GM10266 (cell line): Measurements from ENCODE around the gene TRABD2B.

Experiments
- DNase-seq: peaks from one replicate; pipeline ENCODE4 v3.0.0; 2012; ENCODE audit errors: extremely low spot score
- TF ChIP-seq, protein P1 (sequence below): IDR thresholded peaks from 2 replicates; pipeline ENCODE4 v1.5.1; 2012; ENCODE audit warnings: mild to moderate bottlenecking, low read depth; ENCODE audit not compliant: control insufficient read depth, insufficient read depth; ENCODE audit errors: missing control alignments

The TRABD2B gene

DNA sequence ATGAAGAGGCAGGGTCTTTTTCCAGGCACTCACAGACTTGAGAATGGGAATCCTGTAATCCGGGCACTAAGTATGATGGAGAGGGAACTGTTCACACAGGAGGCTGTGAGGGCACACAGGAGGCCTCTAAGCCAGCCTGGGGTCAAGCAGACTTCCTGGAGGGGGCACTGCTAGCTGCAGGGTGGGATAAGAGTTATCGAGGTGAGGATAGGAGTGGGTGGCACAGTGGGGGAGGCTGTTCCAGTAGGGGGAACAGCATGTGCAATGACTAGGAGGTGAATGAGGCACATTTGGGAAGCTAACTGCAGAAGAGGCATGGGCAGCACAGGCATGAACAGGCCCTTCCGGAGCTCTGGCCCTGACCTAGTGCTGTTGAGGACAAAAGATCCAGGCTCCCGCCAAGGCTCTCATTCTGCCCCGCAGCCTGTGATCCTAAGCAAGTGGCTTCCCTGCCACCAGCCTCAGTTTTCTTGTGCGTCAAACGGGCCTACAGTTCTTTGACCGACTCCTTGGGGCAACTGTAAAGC, 216.7 kb downstream of the TRABD2B start:
- no peak for DNase-seq
- TF ChIP-seq, protein P1, sequence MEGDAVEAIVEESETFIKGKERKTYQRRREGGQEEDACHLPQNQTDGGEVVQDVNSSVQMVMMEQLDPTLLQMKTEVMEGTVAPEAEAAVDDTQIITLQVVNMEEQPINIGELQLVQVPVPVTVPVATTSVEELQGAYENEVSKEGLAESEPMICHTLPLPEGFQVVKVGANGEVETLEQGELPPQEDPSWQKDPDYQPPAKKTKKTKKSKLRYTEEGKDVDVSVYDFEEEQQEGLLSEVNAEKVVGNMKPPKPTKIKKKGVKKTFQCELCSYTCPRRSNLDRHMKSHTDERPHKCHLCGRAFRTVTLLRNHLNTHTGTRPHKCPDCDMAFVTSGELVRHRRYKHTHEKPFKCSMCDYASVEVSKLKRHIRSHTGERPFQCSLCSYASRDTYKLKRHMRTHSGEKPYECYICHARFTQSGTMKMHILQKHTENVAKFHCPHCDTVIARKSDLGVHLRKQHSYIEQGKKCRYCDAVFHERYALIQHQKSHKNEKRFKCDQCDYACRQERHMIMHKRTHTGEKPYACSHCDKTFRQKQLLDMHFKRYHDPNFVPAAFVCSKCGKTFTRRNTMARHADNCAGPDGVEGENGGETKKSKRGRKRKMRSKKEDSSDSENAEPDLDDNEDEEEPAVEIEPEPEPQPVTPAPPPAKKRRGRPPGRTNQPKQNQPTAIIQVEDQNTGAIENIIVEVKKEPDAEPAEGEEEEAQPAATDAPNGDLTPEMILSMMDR, result no peak

DNA sequence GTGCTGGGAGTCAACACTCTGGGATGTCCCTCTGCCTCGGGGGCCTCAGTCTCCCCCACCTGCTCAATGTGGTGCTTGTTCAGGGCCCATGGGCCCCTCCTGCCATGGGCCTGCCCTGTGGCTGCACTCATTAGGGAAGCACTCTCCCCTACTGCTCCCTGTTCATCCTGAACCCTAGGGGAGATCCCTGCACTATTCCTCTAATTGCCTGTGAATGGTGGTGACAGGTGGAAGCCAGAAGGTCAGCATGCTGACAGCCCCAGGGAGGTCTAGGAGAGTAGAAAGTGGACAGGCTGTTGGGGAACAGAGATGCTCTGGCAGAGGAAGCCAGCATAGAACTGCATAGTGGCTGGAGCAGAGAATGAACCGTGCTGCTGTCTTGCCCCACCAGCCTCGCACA, 217.6 kb downstream of the TRABD2B start:
- no peak for DNase-seq
- TF ChIP-seq, protein P1, result no peak

DNA sequence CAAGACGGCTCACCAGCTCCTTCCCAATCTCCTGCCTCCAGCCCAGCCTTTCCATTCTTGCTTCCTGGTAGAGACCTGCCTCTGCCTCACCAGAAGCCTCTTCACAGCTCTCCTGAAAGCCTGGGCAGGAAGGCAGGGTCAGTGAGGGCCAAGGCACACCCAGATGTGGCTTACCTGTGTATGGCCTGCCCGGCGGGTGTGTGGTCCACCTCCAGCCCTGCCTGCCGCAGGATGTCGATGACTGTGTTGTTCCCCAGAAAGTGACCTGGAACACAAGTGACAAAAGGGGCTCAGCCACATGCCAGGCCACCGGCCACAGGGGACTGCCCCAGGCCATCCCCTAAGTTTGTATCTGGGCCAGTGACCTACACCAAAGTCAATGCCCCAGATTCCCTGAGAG, 218.9 kb downstream of the TRABD2B start:
- TF ChIP-seq, protein P1, result no peak
- no peak for DNase-seq

GRCh38 chr1:47777322-47777721, 219.9 kb downstream of the TRABD2B start:
- no peak for DNase-seq
- TF ChIP-seq, protein P1, result no peak

DNA sequence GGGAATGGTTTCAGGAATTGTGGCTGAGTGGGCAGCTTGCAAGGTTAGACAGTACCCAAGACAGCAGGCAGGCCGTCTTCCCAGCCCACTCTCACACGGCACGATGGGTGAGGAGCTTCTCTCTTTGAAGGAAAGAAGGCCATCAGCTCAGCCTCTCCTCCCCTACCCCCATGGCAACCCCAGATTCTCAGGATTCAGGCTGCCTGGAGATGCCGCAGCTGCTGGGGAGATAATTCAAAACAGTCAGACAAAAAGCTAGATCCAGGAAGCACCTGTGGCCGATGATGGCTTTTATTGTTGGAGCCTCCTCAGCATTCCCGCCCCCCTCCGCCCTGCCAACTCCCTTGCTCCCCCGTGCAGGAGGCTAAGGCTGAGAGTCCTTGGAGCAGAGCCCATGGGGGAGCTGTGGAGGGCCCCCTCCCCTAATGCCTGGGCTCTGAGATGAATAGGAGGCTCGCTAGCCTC, 220.5 kb downstream of the TRABD2B start:
- no peak for DNase-seq
- TF ChIP-seq, protein P1, result no peak

- TF ChIP-seq, protein P1, result no peak
- DNase-seq, result no peak
These were observed 222.0 kb downstream of the TRABD2B start for GRCh38 chr1:47774986-47775834.
